ENCODE data around the gene C10orf62. TPM values are rescaled to one million over a fixed set of nuclear protein-coding genes. Genes with fewer than 3 reads are reported as not detected.
"Not testable (repeated sequence)": the region's sequence is repeated elsewhere in the genome, so short reads cannot be mapped to it uniquely, and the experiment has no call there.

The C10orf62 gene
- total and polyA plus RNA-seq, 8 donors, result 0.12 to 1.9 (median 0.61) TPM

GRCh38 chr10:97573021-97573420 lies 16.5 kb upstream of the C10orf62 start:
- H3K9me3 ChIP-seq, result no peaks in the 10 kb centered on the region
- peaks cover 0 to 5% (median 0%) of the 10 kb centered on the region in 3 donors for H3K4me1 ChIP-seq
- H3K27ac ChIP-seq, result no peak overlapping the region
- peaks cover 0 to 6% (median 0%) of the 10 kb centered on the region in 3 donors for H3K36me3 ChIP-seq
- 91 to 95% methylated on average over 2 of the region's 2 CpGs for WGBS, 2 donors
- no peaks in the 10 kb centered on the region for H3K27me3 ChIP-seq
- no peak overlapping the region for H3K4me3 ChIP-seq
- no peak for DNase-seq
- ATAC-seq, result no peak
- no peak for FAIRE-seq
- intact Hi-C loops (cut with DNase I), result loop anchor here in 1 of 3 donors (10.0 kb wide), 1 partner anchor 152 kb away; no protein-coding TSS in a partner anchor
- TF ChIP-seq, protein P1, sequence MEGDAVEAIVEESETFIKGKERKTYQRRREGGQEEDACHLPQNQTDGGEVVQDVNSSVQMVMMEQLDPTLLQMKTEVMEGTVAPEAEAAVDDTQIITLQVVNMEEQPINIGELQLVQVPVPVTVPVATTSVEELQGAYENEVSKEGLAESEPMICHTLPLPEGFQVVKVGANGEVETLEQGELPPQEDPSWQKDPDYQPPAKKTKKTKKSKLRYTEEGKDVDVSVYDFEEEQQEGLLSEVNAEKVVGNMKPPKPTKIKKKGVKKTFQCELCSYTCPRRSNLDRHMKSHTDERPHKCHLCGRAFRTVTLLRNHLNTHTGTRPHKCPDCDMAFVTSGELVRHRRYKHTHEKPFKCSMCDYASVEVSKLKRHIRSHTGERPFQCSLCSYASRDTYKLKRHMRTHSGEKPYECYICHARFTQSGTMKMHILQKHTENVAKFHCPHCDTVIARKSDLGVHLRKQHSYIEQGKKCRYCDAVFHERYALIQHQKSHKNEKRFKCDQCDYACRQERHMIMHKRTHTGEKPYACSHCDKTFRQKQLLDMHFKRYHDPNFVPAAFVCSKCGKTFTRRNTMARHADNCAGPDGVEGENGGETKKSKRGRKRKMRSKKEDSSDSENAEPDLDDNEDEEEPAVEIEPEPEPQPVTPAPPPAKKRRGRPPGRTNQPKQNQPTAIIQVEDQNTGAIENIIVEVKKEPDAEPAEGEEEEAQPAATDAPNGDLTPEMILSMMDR (IDR thresholded peaks at IDR 0.05), result no peak

DNA sequence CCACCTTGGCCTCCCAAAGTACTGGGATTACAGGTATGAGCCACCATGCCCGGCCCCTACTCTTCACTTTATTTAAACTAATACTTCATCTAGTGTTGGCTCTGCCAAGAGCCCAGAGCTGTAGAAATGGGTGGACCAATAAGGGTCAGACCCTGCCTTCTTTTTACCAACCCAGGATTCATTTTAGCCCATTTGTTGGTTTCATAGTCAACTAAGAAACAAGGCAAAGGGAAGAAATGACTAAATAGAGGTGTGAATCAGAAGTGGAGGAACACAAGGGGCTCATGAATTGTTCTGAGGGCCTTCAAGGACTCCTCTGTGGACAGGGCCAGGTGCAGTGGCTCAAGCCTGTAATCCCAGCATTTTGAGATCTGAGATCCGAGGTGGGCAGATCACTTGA lies 15.8 kb upstream of the C10orf62 start:
- peaks cover 0 to 5% (median 0%) of the 10 kb centered on the region in 3 donors for H3K4me1 ChIP-seq
- H3K27ac ChIP-seq, result peak overlapping the region in 1 of 4 donors; percentile 32
- no peaks in the 10 kb centered on the region for H3K9me3 ChIP-seq
- FAIRE-seq (no peak), ATAC-seq (no peak), DNase-seq (no peak)
- H3K27me3 ChIP-seq, result no peaks in the 10 kb centered on the region
- TF ChIP-seq, protein P1 (IDR thresholded peaks at IDR 0.05), result no peak
- intact Hi-C loops (cut with DNase I), result loop anchor here in 1 of 3 donors (10.0 kb wide), 1 partner anchor 151 kb away; no protein-coding TSS in a partner anchor
- H3K4me3 ChIP-seq, result no peak overlapping the region
- peaks cover 0 to 6% (median 0%) of the 10 kb centered on the region in 3 donors for H3K36me3 ChIP-seq
- WGBS, 2 donors, result 58 to 62% methylated on average over 2 of the region's 2 CpGs

DNA sequence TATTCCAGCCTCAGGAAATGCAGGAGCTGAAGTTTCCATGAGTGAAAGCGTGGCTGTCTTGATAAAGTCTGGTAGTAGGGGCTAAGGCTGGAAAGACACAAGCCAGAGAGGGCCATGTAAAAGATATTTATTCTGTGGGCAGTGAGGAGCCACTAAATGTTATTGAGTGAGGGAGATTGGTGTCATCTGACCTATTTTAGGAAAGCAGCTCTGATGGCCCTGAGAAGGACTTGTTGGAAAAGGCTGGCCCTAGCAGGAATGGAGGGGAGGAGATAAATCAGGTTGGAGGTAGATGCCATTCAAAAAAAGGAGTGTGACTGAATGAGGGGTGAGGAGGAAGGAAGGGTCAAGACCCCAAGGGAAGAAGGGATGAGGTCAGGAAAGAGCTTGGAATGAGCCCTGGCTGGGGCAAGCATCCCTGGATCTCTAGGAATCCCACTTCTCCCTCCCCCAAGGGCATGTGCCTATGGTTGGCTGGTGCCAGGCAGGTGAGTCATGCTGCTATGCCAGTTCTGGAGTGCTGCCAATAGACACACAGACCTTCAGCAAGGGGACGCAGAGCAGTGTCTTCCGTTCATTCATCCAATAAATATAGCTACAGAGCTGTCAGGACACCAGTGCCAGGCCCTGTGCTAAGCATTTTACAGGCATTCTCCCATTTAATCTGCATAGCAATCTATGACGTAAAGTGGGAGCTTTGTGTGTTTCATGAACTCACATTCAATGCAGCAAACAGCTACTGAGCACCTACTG lies 15.0 kb upstream of the C10orf62 start:
- Histone ChIP-seq H3K36me3 (no peaks in the 10 kb centered on the region), H3K4me3 (no peak overlapping the region), H3K27me3 (no peaks in the 10 kb centered on the region), H3K9me3 (no peaks in the 10 kb centered on the region), H3K27ac (peak overlapping the region; percentile 32 to 54 (median 45)), H3K4me1 (peaks cover 0 to 5% (median 0%) of the 10 kb centered on the region in 3 donors)
- peak; percentile 82 to 89 (median 86) for ATAC-seq
- TF ChIP-seq, protein P1 (IDR thresholded peaks at IDR 0.05), result no peak
- no peak for FAIRE-seq
- intact Hi-C loops (cut with DNase I), result loop anchor here in 1 of 3 donors (10.0 kb wide), 1 partner anchor 150 kb away; no protein-coding TSS in a partner anchor
- WGBS, 2 donors, result 34 to 35% methylated on average over 4 of the region's 4 CpGs
- peak in 5 of 6 donors; percentile 76 to 87 (median 82) for DNase-seq

DNA sequence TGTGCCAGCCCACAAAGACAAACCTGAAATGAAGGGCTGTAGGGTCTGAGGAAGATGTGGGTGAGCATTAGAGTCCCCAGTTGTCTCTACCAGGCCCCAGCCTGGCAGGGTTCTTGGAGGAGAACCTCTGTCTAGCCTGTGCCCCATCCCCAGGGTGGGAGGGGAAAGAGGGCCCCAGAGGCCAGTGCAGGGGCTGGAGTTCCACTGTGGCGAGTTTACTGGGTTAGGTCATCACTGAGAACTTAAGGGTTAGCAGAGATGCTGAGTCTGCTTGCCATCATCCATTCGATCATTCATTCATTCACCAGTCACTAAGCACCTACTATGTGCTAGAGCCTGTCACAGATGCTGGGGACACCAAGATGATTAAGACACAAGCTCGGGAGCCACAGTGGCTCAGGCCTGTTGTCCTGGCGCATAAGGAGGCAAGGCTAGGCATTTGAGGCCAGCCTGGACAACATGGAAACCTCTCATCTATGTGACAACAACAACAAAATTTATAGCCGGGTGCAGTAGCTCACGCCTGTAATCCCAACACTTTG lies 14.3 kb upstream of the C10orf62 start:
- no peak for FAIRE-seq
- Histone ChIP-seq H3K4me3 (no peak overlapping the region), H3K4me1 (peaks cover 0 to 5% (median 0%) of the 10 kb centered on the region in 3 donors), H3K36me3 (no peaks in the 10 kb centered on the region), H3K9me3 (no peaks in the 10 kb centered on the region), H3K27me3 (no peaks in the 10 kb centered on the region), H3K27ac (peak overlapping the region; percentile 0 to 54 (median 42))
- no peak for DNase-seq
- TF ChIP-seq, protein P1 (IDR thresholded peaks at IDR 0.05), result no peak
- peak in 1 of 4 donors; percentile 8 for ATAC-seq
- 72 to 80% methylated on average over 6 of the region's 6 CpGs for WGBS, 2 donors
- intact Hi-C loops (cut with DNase I), result loop anchor here in 1 of 3 donors (10.0 kb wide), 1 partner anchor 150 kb away; no protein-coding TSS in a partner anchor

- intact Hi-C loops (cut with DNase I), result loop anchor here in 1 of 3 donors (10.0 kb wide), 1 partner anchor 148 kb away; no protein-coding TSS in a partner anchor
- H3K4me3 ChIP-seq, DNase-seq, H3K27ac ChIP-seq, ATAC-seq, FAIRE-seq, H3K36me3 ChIP-seq, H3K4me1 ChIP-seq, H3K9me3 ChIP-seq, H3K27me3 ChIP-seq: not testable (repeated sequence)
- 57 to 58% methylated on average over 5 of the region's 5 CpGs for WGBS, 2 donors
Observed at GRCh38 chr10:97576487-97576886, 13.0 kb upstream of the C10orf62 start.

Measured in pancreas (tissue), 10 donors.